HG02884 (cell line): ENCODE results near the gene ABLIM3.

Experiments
- ATAC-seq: cut with Tn5 transposase; IDR thresholded peaks from one replicate; pipeline ENCODE4 v1.9.1; 2021; ENCODE audit warnings: mild to moderate bottlenecking, moderate library complexity; ENCODE audit not compliant: unreplicated experiment

ABLIM3 gene

GRCh38 chr5:149216496-149216895, 75.2 kb downstream of the ABLIM3 start:
- no peak for ATAC-seq

DNA sequence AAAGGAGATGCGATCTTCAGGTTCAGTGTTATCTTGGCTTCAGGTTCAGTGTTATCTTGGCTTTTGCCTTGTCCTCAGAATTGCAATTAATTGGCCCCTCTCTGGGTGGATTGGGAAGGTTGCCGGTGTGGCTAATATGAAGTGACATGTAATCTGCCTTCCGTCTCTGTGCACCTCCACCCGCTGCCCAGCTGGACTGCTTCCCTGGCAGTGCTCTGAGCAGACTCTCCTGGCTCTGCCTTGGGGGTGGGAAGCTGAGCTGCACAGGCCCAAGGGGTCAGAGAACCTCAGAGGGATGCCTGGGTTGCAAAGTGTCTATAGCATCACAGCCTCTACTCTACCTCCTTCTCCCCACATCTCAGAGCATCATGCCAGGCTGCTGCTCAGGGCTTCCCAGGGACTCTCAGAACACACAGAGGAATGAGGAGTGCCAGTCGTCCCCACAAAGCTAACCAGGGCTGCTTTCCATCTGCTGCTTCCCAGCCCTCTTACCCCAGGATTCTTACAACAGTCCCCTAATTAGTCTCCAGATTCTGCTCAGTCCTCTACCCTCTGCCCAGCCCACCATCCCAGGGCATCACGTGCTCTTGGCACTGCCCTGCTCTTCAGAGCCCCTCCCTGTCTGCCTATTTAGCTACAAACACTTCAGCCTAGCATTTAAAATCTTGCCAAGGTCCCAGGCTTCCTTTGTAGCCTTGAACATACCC, 76.0 kb downstream of the ABLIM3 start:
- no peak for ATAC-seq

- ATAC-seq: no peak
These were observed 76.5 kb downstream of the ABLIM3 start for GRCh38 chr5:149217803-149218155.

DNA sequence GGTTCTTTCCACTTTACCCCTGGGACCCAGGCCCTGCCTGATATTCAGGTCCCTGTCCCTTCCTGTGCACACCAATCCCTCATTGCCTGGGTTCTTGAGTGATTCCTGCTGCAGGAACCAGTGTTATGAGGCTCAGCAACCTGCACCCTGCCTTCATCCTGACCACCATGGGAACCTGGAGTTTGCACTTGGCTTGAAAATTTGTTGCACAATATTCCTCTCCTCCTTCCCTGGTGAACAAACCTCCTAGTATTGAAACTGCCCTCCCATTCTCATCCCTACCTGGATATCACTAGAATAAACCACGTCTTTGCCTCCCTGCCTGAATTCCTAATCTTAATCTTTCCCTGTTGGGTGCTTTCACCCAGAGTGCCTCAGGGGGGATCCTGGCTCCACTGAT, 78.3 kb downstream of the ABLIM3 start:
- no peak for ATAC-seq

GRCh38 chr5:149220750-149221149, 79.5 kb downstream of the ABLIM3 start:
- no peak for ATAC-seq

DNA sequence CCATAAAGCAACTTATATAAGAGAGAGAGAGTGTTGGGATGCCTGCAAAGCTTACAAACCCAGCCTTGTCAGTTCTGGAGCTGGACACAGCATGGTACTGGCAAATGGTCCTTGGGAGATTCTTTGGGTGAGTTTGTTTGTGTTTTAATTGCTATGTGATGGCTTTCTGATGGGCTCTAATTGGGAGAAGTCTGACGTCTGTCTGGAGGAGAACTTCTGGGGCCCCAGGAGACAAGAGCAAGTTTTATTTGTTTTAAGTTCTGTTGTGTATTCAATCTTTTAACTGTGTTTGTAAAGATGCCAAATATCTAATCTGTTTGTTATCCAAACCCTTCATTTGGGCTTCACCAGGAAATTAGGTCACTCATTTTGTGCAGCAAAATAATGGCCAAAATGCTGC, 80.0 kb downstream of the ABLIM3 start:
- no peak for ATAC-seq

DNA sequence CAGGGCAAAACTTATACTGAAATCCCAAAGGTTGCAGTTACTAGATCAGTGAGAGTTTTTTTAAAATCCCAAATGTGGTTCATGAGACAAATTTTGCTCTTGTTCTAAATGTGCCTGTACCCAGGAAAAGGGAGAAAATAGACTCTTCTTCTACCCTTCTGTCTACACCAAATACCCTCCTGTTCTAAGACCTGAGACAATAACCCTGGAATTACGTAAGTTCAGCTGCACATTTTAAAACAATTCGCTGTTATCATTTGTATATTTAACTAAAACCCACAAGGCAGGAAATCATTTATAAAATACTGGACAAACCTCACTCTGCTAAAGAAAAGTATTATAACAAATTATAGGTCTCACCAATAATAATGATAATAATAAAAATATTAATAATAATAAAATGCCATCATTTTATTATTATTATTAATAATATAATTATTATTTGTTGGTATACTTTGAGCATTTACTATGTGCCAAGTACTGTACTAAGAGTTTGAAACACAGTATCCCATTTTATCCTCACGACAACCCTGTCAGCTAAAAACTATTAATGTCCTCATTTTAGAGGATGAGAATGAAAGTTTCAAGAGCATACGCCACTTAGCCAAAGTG, 80.5 kb downstream of the ABLIM3 start:
- ATAC-seq: no peak

DNA sequence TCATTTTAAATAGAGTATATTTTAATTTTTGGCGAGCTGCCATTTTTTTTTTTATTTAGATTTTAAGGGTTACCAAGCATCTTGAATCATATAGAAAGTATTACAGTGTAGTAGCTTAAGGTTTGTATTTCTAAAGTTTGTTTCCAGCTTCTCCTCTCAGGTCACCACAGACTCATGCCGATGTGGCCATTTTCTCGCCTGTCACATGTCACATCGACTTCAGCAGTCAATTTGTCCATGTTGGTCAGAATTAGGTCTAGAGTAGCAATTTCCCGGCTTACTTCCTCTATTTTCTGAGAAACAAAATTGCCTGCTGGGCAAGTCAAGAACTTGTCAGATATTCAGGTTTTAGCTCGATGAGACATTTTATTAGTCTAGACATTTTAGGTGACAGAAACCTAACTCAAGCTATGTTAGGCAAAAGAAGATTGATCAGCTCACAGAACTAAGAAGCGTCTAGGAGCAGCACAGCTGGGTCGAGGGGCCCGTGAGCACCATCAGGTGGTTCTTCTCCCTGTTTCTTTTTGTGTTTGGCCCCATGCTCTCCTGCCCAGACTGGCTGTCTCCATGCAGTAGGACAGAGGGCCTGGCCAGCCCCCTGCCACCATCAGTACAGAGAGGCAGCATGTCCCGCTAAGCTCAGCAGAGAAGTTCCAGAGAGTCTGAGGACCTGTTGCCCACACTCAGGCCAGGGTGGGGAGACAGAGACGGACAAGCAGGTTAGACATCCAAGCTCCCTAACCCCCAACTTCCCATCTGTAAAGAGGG, 82.0 kb downstream of the ABLIM3 start:
- ATAC-seq: no peak

DNA sequence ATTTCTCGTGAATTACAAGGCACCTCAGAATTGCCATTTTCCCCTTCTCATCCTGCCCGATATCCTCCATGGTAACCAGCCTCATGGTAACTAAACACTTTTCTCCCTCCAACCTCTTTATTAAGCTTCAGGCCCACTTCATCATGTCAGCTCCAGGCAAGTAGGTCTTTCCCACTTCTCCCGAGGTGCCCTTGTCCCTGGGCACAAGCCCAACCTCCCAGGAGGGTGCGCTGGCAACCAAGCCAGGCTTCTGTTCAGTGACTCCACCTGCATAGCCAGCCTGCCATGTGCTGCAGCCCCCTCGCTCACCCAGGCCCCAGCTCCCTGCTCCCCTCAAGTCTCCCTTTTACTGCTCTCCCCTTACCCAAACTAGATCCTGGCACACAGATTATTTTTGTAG, 83.0 kb downstream of the ABLIM3 start:
- ATAC-seq: no peak

DNA sequence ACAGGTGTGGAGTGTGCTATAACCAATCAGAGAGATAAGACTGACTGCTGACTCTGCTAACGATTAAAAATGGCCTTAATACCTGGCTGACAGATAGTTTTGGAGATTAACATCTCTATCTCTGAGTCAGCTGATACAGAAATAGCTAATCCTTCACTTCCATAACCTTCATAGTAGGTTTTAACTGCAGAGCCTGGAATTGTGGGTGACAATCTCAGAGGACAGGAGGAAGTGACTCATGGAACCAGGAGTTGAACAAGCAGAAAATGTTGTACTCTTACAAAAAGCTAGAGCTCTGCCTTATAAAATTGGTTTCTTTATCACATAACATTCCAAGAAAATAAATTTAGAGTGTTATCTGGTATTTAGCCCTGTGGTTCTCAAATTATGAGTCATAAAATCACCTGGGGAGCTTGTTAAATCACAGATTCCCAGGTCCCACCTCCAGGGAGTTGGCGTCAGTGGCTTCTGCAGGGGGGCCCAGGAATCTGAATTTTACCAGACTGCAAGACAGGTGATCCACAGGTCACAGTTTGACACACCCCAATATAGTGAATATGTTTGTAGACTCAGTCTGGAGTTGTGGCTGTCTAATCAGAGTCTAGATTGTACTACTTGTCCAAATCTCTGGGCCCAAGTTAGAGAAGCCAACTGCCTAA, 86.0 kb downstream of the ABLIM3 start:
- no peak for ATAC-seq

GRCh38 chr5:149228618-149229297, 87.5 kb downstream of the ABLIM3 start:
- no peak for ATAC-seq

DNA sequence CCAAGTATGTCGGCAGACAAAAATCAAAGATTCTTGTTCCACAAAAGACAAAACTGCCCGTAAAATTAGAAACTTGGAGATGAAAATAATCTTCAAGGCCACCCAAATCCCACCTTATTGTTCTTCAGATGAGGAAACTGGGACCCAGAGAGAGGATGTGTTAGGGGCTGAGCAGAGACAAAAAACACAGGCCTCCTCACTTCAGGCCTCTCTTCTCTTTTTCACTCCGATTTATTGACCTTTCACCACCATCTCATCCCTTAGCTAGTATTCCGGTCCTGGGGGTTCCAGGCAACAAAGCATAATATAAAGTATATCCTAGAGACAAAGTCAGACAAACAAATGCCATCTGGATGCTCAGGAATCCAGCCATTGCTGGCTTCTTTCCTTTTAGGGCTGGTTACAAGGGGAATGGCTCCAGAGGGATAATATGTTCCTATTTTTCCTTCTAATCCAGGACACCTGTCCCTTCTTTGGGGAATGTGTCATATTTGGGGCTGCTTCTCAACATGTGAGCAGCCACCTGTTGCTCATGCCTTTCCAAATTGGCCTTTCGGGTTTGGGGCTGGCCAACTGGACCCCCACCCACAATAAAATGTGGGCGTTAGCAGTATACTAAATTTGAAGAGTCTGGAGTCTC, 88.1 kb downstream of the ABLIM3 start:
- no peak for ATAC-seq

GRCh38 chr5:149235841-149236240, 94.5 kb downstream of the ABLIM3 start:
- no peak for ATAC-seq

GRCh38 chr5:149237662-149238061, 96.4 kb downstream of the ABLIM3 start:
- ATAC-seq: no peak

DNA sequence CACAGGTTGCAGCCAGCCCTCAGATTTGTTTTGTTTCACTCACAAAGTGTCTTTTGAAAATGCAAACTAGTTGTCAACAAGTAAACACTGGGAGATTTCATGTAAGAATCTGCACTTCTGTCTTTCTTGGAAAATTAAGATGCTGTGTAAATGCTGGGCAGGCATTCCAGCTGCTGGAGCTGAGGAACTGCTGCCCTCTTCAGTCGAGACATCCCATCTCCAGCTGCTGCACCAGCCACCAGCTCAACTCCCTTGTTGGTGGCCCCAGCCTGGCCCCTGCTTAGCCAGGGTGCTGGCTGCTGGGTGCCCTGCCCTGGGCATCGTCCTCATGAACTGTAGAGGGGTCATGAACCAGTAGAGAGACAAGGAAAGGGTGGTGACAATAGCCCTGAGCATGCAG, 97.2 kb downstream of the ABLIM3 start:
- ATAC-seq: no peak

DNA sequence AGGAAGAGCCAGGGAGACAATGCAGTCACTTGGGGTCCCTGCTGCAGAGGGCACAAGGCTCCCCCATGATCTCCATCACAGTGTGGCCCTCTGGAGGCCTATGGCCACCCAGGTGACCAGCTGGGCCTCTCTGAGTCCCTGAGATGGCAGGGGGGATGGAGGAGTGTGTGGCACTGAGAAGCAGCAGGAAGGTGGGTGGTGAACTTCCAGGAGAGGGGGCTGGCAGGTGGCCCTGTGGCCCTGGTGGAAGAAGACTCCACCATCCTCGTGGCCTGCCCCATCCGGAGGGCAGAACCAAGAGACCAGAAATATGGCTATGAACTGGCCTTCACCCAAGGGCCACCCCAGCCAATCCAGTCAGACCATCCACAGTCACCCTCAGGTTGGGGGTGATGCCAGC, 98.6 kb downstream of the ABLIM3 start:
- no peak for ATAC-seq

DNA sequence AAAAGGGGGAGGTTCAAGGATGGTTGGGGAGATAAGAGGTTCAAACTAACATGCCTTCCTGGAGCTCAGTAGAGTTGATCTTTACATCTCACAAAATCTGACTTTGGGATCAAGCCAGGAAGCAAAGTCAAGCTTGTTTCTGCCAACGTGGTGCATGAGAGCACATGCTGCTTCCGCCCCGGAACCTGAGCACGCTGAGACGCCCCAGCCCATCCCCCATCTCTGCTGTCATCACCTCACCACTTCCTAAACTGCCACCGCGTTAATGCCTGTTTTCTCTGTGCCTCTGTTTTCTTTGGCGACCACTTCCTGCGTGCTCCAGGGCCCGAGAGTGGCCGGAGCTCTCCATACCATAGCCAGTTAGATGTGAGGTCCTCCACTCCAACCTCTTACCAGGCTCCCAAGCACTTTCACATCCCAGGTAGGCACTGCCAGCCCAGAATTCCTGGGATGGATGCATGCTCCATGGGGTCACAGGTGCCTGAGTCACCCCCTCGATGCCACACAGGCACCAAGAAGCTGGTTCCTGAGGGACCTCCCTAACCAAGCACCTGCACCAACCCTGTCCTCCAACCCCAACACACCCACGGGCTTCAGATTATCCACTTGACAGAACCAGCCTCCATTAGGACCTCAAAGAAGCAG, 99.2 kb downstream of the ABLIM3 start:
- no peak for ATAC-seq

GRCh38 chr5:149242339-149242738, 101.0 kb downstream of the ABLIM3 start:
- no peak for ATAC-seq

DNA sequence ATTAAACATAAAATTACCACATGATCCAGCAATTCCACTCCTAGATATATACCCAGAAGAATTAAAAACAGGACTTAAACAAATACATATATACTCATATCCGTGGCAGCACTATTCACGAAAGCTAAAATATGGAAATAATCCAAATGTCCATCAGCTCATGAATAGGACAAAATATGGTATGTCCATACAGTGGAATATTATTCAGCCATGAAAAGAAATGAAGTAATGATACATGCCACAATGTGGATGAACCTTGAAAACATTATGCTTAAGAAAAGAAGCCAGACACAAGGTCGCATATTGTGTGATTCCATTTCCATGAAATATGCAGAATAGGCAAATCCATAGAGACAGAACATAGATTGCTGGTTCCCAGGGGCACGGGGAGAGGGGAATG, 105.6 kb downstream of the ABLIM3 start:
- no peak for ATAC-seq

DNA sequence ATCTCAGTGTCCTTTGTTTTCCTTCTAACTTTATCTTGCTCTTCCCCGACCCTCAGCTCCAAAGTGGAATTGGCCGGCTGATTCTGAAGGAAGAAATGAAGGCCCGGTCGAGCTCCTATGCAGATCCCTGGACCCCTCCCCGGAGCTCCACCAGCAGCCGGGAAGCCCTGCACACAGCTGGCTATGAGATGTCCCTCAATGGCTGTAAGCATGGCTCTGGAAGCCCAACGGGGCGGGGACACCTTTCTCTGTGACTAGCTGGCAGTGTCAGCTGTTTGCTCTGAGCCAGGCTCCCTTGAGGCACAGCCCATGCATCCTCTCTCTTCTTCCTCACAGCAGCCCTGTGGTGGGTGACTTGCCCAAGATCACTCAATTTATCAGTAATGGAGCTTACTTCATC, 106.4 kb downstream of the ABLIM3 start:
- no peak for ATAC-seq
